NCI-H526 treated with DMSO at 0.1 percent for 48 hours (cell line): ENCODE results near the gene SLC6A8.
A peak's percentile ranks its signal among the peaks of the same experiment; 100 is the strongest.

Source experiments
- DNase-seq: peaks from one replicate; lab custom pipeline; 2025; lab: John Stamatoyannopoulos, UW

Gene SLC6A8

GRCh38 chrX:153648358-153649177 lies 39.2 kb upstream of the SLC6A8 start:
- DNase-seq, result no peak

- peak; percentile 6 for DNase-seq
These were observed 38.4 kb upstream of the SLC6A8 start for GRCh38 chrX:153649178-153649914.

GRCh38 chrX:153649915-153650782 lies 37.6 kb upstream of the SLC6A8 start:
- DNase-seq, result no peak

GRCh38 chrX:153650959-153651358 lies 36.8 kb upstream of the SLC6A8 start:
- no peak for DNase-seq

GRCh38 chrX:153651540-153652079 lies 36.1 kb upstream of the SLC6A8 start:
- DNase-seq, result no peak

GRCh38 chrX:153653556-153653955 lies 34.2 kb upstream of the SLC6A8 start:
- no peak for DNase-seq

GRCh38 chrX:153657161-153657560 lies 30.6 kb upstream of the SLC6A8 start:
- DNase-seq, result no peak

GRCh38 chrX:153659268-153659667 lies 28.5 kb upstream of the SLC6A8 start:
- DNase-seq, result no peak

GRCh38 chrX:153662266-153662665 lies 25.5 kb upstream of the SLC6A8 start:
- peak; percentile 28 for DNase-seq

GRCh38 chrX:153665726-153666306 lies 21.9 kb upstream of the SLC6A8 start:
- no peak for DNase-seq

- no peak for DNase-seq
These were observed 20.3 kb upstream of the SLC6A8 start for GRCh38 chrX:153667281-153667955.

- DNase-seq, result peak; percentile 40
These were observed 19.8 kb upstream of the SLC6A8 start for GRCh38 chrX:153667956-153668396.

- DNase-seq, result no peak
These were observed 19.1 kb upstream of the SLC6A8 start for GRCh38 chrX:153668423-153669173.

GRCh38 chrX:153669174-153669890 lies 18.4 kb upstream of the SLC6A8 start:
- DNase-seq, result no peak

- no peak for DNase-seq
These were observed 17.6 kb upstream of the SLC6A8 start for GRCh38 chrX:153669901-153670731.

GRCh38 chrX:153670748-153671588 lies 16.8 kb upstream of the SLC6A8 start:
- no peak for DNase-seq

GRCh38 chrX:153671589-153672530 lies 15.9 kb upstream of the SLC6A8 start:
- no peak for DNase-seq
